Liver (tissue), 9 donors: ENCODE results near the gene CLEC18C. TPM values are rescaled to one million over a fixed set of nuclear protein-coding genes. Genes with fewer than 3 reads are reported as not detected.
"Not testable (repeated sequence)": the region's sequence is repeated elsewhere in the genome, so short reads cannot be mapped to it uniquely, and the experiment has no call there.

Experiments used
- DNase-seq: peaks from one replicate; pipeline ENCODE4 v3.0.0-alpha.2; 2017; ENCODE audit warnings: low spot score
- H3K27ac ChIP-seq, 2 donors: one replicate each; pipeline ENCODE4 v1.7.0; 2013; ENCODE audit warnings: inconsistent platforms in 2 of 2, low read length in 2 of 2, control low read depth in 1 of 2, low read depth in 1 of 2, mild to moderate bottlenecking in 1 of 2
- H3K27me3 ChIP-seq, 4 donors: one replicate each; pipeline versions ENCODE4 v1.6.1 to v1.7.0; 2013; ENCODE audit warnings: low read length in 3 of 4, inconsistent platforms in 1 of 4, mild to moderate bottlenecking in 1 of 4, moderate library complexity in 1 of 4; ENCODE audit not compliant: control insufficient read depth in 4 of 4, insufficient read depth in 4 of 4
- H3K36me3 ChIP-seq, 4 donors: one replicate each; pipeline versions ENCODE4 v1.6.1 to v1.7.0; 2013; ENCODE audit warnings: low read length in 3 of 4, mild to moderate bottlenecking in 3 of 4, low read depth in 1 of 4, moderate library complexity in 1 of 4; ENCODE audit not compliant: control insufficient read depth in 4 of 4, insufficient read depth in 3 of 4
- H3K4me1 ChIP-seq, 4 donors: one replicate each; pipeline versions ENCODE4 v1.6.1 to v1.7.0; 2013; ENCODE audit warnings: low read length in 3 of 4, mild to moderate bottlenecking in 3 of 4, moderate library complexity in 1 of 4; ENCODE audit not compliant: control insufficient read depth in 4 of 4, insufficient read depth in 4 of 4
- H3K4me3 ChIP-seq, 3 donors: one replicate each; pipeline versions ENCODE4 v1.6.1 to v1.7.0; 2013; ENCODE audit warnings: low read length in 3 of 3, control low read depth in 1 of 3, low read depth in 1 of 3, mild to moderate bottlenecking in 1 of 3
- H3K9ac ChIP-seq, 2 donors: one replicate each; pipeline ENCODE4 v1.7.0; 2013; ENCODE audit warnings: low read length in 2 of 2, mild to moderate bottlenecking in 2 of 2, moderate library complexity in 2 of 2, control low read depth in 1 of 2, low read depth in 1 of 2
- H3K9me3 ChIP-seq, 4 donors: one replicate each; pipeline versions ENCODE4 v1.6.1 to v1.7.0; 2013; ENCODE audit warnings: low read length in 3 of 4; ENCODE audit not compliant: control insufficient read depth in 4 of 4
- WGBS: extraction: QIAGEN DNeasy Blood & Tissue Kit; methylation state at CpG from one replicate; pipeline ENCODE4 v1.1.7; 2013; 5-methylcytosine and 5-hydroxymethylcytosine counted together
- polyA plus RNA-seq, 2 donors: library from polyadenylated mRNA; stranded (reverse) in 1 of 2; unstranded in 1 of 2; fragments of 200-250 nt in 1 of 2; fragments of >200 nt in 1 of 2; fragmentation: Nextera tagmentation in 1 of 2; extraction: Ambion mirVana in 1 of 2; gene quantifications; one replicate each; pipeline versions ENCODE4 v1.2.1 to v1.2.3, GENCODE V29; 2013 to 2015
- total RNA-seq, 2 donors: library from RNA; depleted of rRNA; stranded (reverse); fragments of >200 nt; gene quantifications; one replicate each; pipeline ENCODE4 v1.2.3, GENCODE V29; 2014
- donor health status: healthy.
- donor health status: healthy.
- donor health status: healthy.
- donor health status: healthy.
- donor health status: healthy.

Gene CLEC18C
- total RNA-seq, result under 1 TPM; 0.05 to 0.25 TPM
- polyA plus RNA-seq, result under 1 TPM in 1 of 2 donors, not detected in 1; 0.03 TPM

- H3K27me3 ChIP-seq, DNase-seq, H3K4me3 ChIP-seq, H3K9me3 ChIP-seq, H3K27ac ChIP-seq, H3K4me1 ChIP-seq, H3K9ac ChIP-seq, H3K36me3 ChIP-seq: not testable (repeated sequence)
- 80% methylated on average over 19 of the region's 21 CpGs for WGBS
Observed at GRCh38 chr16:70173212-70173837, at the start of gene CLEC18C. CLEC18C (plus strand) TSS chr16:70173787; CDS start chr16:70174279, 492 bp downstream.

- H3K27ac ChIP-seq, H3K9ac ChIP-seq, H3K4me1 ChIP-seq, DNase-seq, H3K9me3 ChIP-seq, H3K4me3 ChIP-seq, H3K27me3 ChIP-seq: not testable (repeated sequence)
- WGBS, result 95% methylated on average over 14 of the region's 14 CpGs
- H3K36me3 ChIP-seq, result peaks cover 2 to 40% (median 25%) of the 10 kb centered on the region in 4 donors
Observed at GRCh38 chr16:70123822-70124221, 49.8 kb upstream of the CLEC18C start.

- not testable (repeated sequence) for H3K27me3 ChIP-seq, DNase-seq, H3K4me1 ChIP-seq, H3K27ac ChIP-seq, H3K9me3 ChIP-seq, H3K4me3 ChIP-seq, H3K9ac ChIP-seq
- H3K36me3 ChIP-seq, result peaks cover 2 to 58% (median 37%) of the 10 kb centered on the region in 4 donors
- WGBS, result 97% methylated on average over 11 of the region's 11 CpGs
Observed at GRCh38 chr16:70126226-70126625, 47.4 kb upstream of the CLEC18C start.

GRCh38 chr16:70127706-70128105, 45.9 kb upstream of the CLEC18C start:
- 92% methylated on average over 5 of the region's 5 CpGs for WGBS
- H3K9ac ChIP-seq, H3K4me3 ChIP-seq, H3K27ac ChIP-seq, H3K4me1 ChIP-seq, H3K27me3 ChIP-seq, DNase-seq, H3K9me3 ChIP-seq: not testable (repeated sequence)
- peaks cover 2 to 60% (median 38%) of the 10 kb centered on the region in 4 donors for H3K36me3 ChIP-seq

- not testable (repeated sequence) for H3K27me3 ChIP-seq, H3K4me3 ChIP-seq, H3K9ac ChIP-seq, H3K27ac ChIP-seq, DNase-seq, H3K4me1 ChIP-seq, H3K9me3 ChIP-seq
- 97% methylated on average over 6 of the region's 10 CpGs for WGBS
- H3K36me3 ChIP-seq, result peaks cover 2 to 56% (median 37%) of the 10 kb centered on the region in 4 donors
Observed at GRCh38 chr16:70128844-70129243, 44.7 kb upstream of the CLEC18C start.

- whole genome bisulfite sequencing, result 97% methylated on average over 8 of the region's 8 CpGs
- H3K27me3 ChIP-seq, result not testable (repeated sequence)
Observed at GRCh38 chr16:70135796-70136195, 37.8 kb upstream of the CLEC18C start.

GRCh38 chr16:70136595-70136994, 37.0 kb upstream of the CLEC18C start:
- 55% methylated on average over 2 of the region's 2 CpGs for WGBS
- H3K9ac ChIP-seq, H3K27me3 ChIP-seq, H3K4me3 ChIP-seq, DNase-seq, H3K9me3 ChIP-seq, H3K27ac ChIP-seq, H3K4me1 ChIP-seq: not testable (repeated sequence)
- peaks cover 6 to 61% (median 21%) of the 10 kb centered on the region in 4 donors for H3K36me3 ChIP-seq

More at GRCh38 chr16:70135796-70136195, 37.8 kb upstream of the CLEC18C start:
- DNase-seq, H3K27ac ChIP-seq, H3K4me1 ChIP-seq, H3K4me3 ChIP-seq, H3K9ac ChIP-seq, H3K9me3 ChIP-seq: not testable (repeated sequence)
- H3K36me3 ChIP-seq, result peaks cover 6 to 59% (median 21%) of the 10 kb centered on the region in 4 donors

- H3K27me3 ChIP-seq, H3K4me1 ChIP-seq, H3K27ac ChIP-seq, DNase-seq, H3K9me3 ChIP-seq, H3K9ac ChIP-seq, H3K4me3 ChIP-seq: not testable (repeated sequence)
- WGBS, result 96% methylated on average over 10 of the region's 10 CpGs
- H3K36me3 ChIP-seq, result peaks cover 0 to 59% (median 20%) of the 10 kb centered on the region in 4 donors
Observed at GRCh38 chr16:70142739-70143138, 30.8 kb upstream of the CLEC18C start.
